Ishikawa (cell line): ENCODE data around the gene TPGS2.

Source experiments
- CEBPB ChIP-seq: IDR thresholded peaks from 2 replicates; pipeline ENCODE4 v1.6.1; 2012
- CREB1 ChIP-seq: IDR thresholded peaks from 2 replicates; pipeline ENCODE4 v1.6.1; 2012; ENCODE audit warnings: low read depth
- EGR1 ChIP-seq: IDR thresholded peaks from 2 replicates; pipeline ENCODE4 v1.6.1; 2012
- EP300 ChIP-seq: IDR thresholded peaks from 2 replicates; pipeline ENCODE4 v1.6.1; 2012; ENCODE audit warnings: borderline replicate concordance
- FOXM1 ChIP-seq: IDR thresholded peaks from 2 replicates; pipeline ENCODE4 v1.6.1; 2012; ENCODE audit warnings: low read depth, borderline replicate concordance
- MAX ChIP-seq: IDR thresholded peaks from 2 replicates; pipeline ENCODE4 v1.6.1; 2012
- NFIC ChIP-seq: IDR thresholded peaks from 2 replicates; pipeline ENCODE4 v1.6.1; 2012
- RAD21 ChIP-seq: IDR thresholded peaks from 2 replicates; pipeline ENCODE4 v1.6.1; 2012; ENCODE audit warnings: low read depth
- REST ChIP-seq: IDR thresholded peaks from 2 replicates; pipeline ENCODE4 v1.6.1; 2012; ENCODE audit warnings: low read depth, mild to moderate bottlenecking
- TAF1 ChIP-seq: IDR thresholded peaks from 2 replicates; pipeline ENCODE4 v1.6.1; 2012; ENCODE audit warnings: low read depth, mild to moderate bottlenecking
- TCF12 ChIP-seq: IDR thresholded peaks from 2 replicates; pipeline ENCODE4 v1.6.1; 2012; ENCODE audit warnings: low read depth
- TEAD4 ChIP-seq: IDR thresholded peaks from 2 replicates; pipeline ENCODE4 v1.6.1; 2012
- USF1 ChIP-seq: IDR thresholded peaks from 2 replicates; pipeline ENCODE4 v1.6.1; 2012
- YY1 ChIP-seq: IDR thresholded peaks from 2 replicates; pipeline ENCODE4 v1.6.1; 2012; ENCODE audit warnings: low read depth
- ZBTB7A ChIP-seq: IDR thresholded peaks from 2 replicates; pipeline ENCODE4 v1.6.1; 2012; ENCODE audit warnings: low read depth

TPGS2 gene

GRCh38 chr18:36843784-36844183, 15.0 kb upstream of the TPGS2 start:
- TF ChIP-seq YY1 (no peak), USF1 (no peak), EP300 (no peak), TEAD4 (no peak), EGR1 (no peak), RAD21 (no peak), MAX (no peak), NFIC (no peak), ZBTB7A (no peak), REST (no peak), TAF1 (no peak), CEBPB (no peak), FOXM1 (no peak), TCF12 (no peak), CREB1 (no peak)

GRCh38 chr18:36843199-36843598, 14.4 kb upstream of the TPGS2 start:
- TF ChIP-seq CEBPB (peak; percentile 64), TCF12 (no peak)

GRCh38 chr18:36839835-36840234, 11.0 kb upstream of the TPGS2 start:
- TF ChIP-seq RAD21 (no peak), FOXM1 (no peak), NFIC (no peak), TEAD4 (no peak), YY1 (no peak), CREB1 (no peak), TAF1 (no peak), CEBPB (no peak), EGR1 (no peak), REST (no peak), EP300 (no peak), MAX (no peak), ZBTB7A (no peak)

- TF ChIP-seq TCF12 (no peak), TAF1 (no peak), EP300 (no peak), EGR1 (no peak)
These were observed 7.1 kb upstream of the TPGS2 start for GRCh38 chr18:36835927-36836326.

GRCh38 chr18:36833120-36833519, 4.3 kb upstream of the TPGS2 start:
- TF ChIP-seq ZBTB7A (no peak), USF1 (no peak), TAF1 (no peak), TEAD4 (no peak), CREB1 (no peak), NFIC (no peak), REST (no peak), MAX (no peak), YY1 (no peak), RAD21 (no peak), CEBPB (no peak), EP300 (no peak)
